Muscle of leg (tissue), 11 donors: ENCODE measurements around the gene BARX1. TPM values are rescaled to one million over a fixed set of nuclear protein-coding genes. Genes with fewer than 3 reads are reported as not detected.
"Not testable (repeated sequence)": the region's sequence is repeated elsewhere in the genome, so short reads cannot be mapped to it uniquely, and the experiment has no call there.

Source experiments
- DNase-seq: peaks from one replicate; pipeline ENCODE4 v3.0.0; 2013
- H3K27ac ChIP-seq: one replicate; pipeline ENCODE4 v1.5.1; 2013; ENCODE audit warnings: mild to moderate bottlenecking, low read length, control low read depth
- H3K27me3 ChIP-seq: one replicate; pipeline ENCODE4 v1.6.1; 2013; ENCODE audit warnings: low read length; ENCODE audit not compliant: control insufficient read depth, insufficient read depth
- H3K36me3 ChIP-seq: one replicate; pipeline ENCODE4 v1.6.1; 2013; ENCODE audit warnings: low read length; ENCODE audit not compliant: control insufficient read depth, insufficient read depth
- H3K4me1 ChIP-seq: one replicate; pipeline ENCODE4 v1.6.1; 2013; ENCODE audit warnings: low read length; ENCODE audit not compliant: control insufficient read depth, insufficient read depth
- H3K4me3 ChIP-seq: one replicate; pipeline ENCODE4 v1.5.1; 2013; ENCODE audit warnings: low read length, control low read depth
- H3K9me3 ChIP-seq: replicated peaks from 2 replicates; pipeline ENCODE4 v1.6.1; 2013; ENCODE audit warnings: low read depth, low read length; ENCODE audit not compliant: control insufficient read depth
- WGBS: methylation state at CpG from one replicate; pipeline ENCODE4 v1.1.5; 2013; ENCODE audit warnings: missing lambda C conversion rate; ENCODE audit not compliant: insufficient coverage; 5-methylcytosine and 5-hydroxymethylcytosine counted together
- polyA plus RNA-seq, 8 donors: library from polyadenylated mRNA; unstranded; fragments of 120-200 nt; gene quantifications; one replicate each; pipeline versions ENCODE4 v1.2.1 to v1.2.3, GENCODE V29; 2013; ENCODE audit warnings: inconsistent platforms in 1 of 8, low replicate concordance in 1 of 8; ENCODE audit not compliant: insufficient read length in 8 of 8, insufficient read depth in 1 of 8
- total RNA-seq: library from RNA; stranded (reverse); fragments of 120-200 nt; gene quantifications from one replicate; pipeline ENCODE4 v1.2.4, GENCODE V29; 2013

The BARX1 gene
- total and polyA plus RNA-seq, 9 donors = 0.09 to 0.19 (median 0.18) TPM; not detected in 6

GRCh38 chr9:93967020-93967803 is 12.1 kb upstream of the BARX1 start:
- H3K36me3 ChIP-seq = no peaks in the 10 kb centered on the region
- H3K4me3 ChIP-seq = no peak overlapping the region
- no peak for DNase-seq
- H3K4me1 ChIP-seq = peaks cover 19% of the 10 kb centered on the region
- no peaks in the 10 kb centered on the region for H3K9me3 ChIP-seq
- H3K27me3 ChIP-seq = peaks cover 11% of the 10 kb centered on the region
- no peak overlapping the region for H3K27ac ChIP-seq
- WGBS = 77% methylated on average over 6 of the region's 13 CpGs

GRCh38 chr9:93965830-93966577 is 10.8 kb upstream of the BARX1 start:
- WGBS = 82% methylated on average over 9 of the region's 11 CpGs
- Histone ChIP-seq H3K9me3 (no peaks in the 10 kb centered on the region), H3K4me1 (peaks cover 19% of the 10 kb centered on the region), H3K36me3 (no peaks in the 10 kb centered on the region), H3K27ac (no peak overlapping the region), H3K4me3 (no peak overlapping the region), H3K27me3 (peaks cover 21% of the 10 kb centered on the region)
- DNase-seq = no peak

- peaks cover 35% of the 10 kb centered on the region for H3K27me3 ChIP-seq
- no peaks in the 10 kb centered on the region for H3K9me3 ChIP-seq
- DNase-seq = no peak
- 86% methylated on average over 4 of the region's 4 CpGs for WGBS
- peaks cover 25% of the 10 kb centered on the region for H3K4me1 ChIP-seq
- H3K27ac ChIP-seq = no peak overlapping the region
- no peaks in the 10 kb centered on the region for H3K36me3 ChIP-seq
- H3K4me3 ChIP-seq = no peak overlapping the region
Measured at GRCh38 chr9:93964685-93965084, 9.5 kb upstream of the BARX1 start.

- no peak for DNase-seq
- Histone ChIP-seq H3K27ac (no peak overlapping the region), H3K4me1 (peaks cover 31% of the 10 kb centered on the region), H3K9me3 (no peaks in the 10 kb centered on the region), H3K27me3 (peaks cover 42% of the 10 kb centered on the region), H3K36me3 (no peaks in the 10 kb centered on the region), H3K4me3 (no peak overlapping the region)
- WGBS = 41% methylated on average over 8 of the region's 8 CpGs
Measured at GRCh38 chr9:93963969-93964368, 8.8 kb upstream of the BARX1 start.

GRCh38 chr9:93963489-93963888 is 8.3 kb upstream of the BARX1 start:
- H3K9me3 ChIP-seq, H3K4me3 ChIP-seq, H3K27ac ChIP-seq, H3K36me3 ChIP-seq, DNase-seq: not testable (repeated sequence)
- WGBS = 60% methylated on average over 1 of the region's 3 CpGs
- Histone ChIP-seq H3K27me3 (peaks cover 47% of the 10 kb centered on the region), H3K4me1 (peaks cover 32% of the 10 kb centered on the region)

GRCh38 chr9:93962561-93963440 is 7.6 kb upstream of the BARX1 start:
- Histone ChIP-seq H3K9me3 (no peaks in the 10 kb centered on the region), H3K27ac (no peak overlapping the region), H3K36me3 (no peaks in the 10 kb centered on the region), H3K4me1 (peaks cover 32% of the 10 kb centered on the region), H3K27me3 (peaks cover 53% of the 10 kb centered on the region), H3K4me3 (no peak overlapping the region)
- 36% methylated on average over 5 of the region's 22 CpGs for WGBS
- DNase-seq = peak; percentile 91

GRCh38 chr9:93962017-93962416 is 6.9 kb upstream of the BARX1 start:
- no peaks in the 10 kb centered on the region for H3K36me3 ChIP-seq
- H3K27me3 ChIP-seq = peaks cover 61% of the 10 kb centered on the region
- DNase-seq = no peak
- H3K4me3 ChIP-seq = no peak overlapping the region
- peaks cover 32% of the 10 kb centered on the region for H3K4me1 ChIP-seq
- WGBS = 33% methylated on average over 1 of the region's 1 CpG
- H3K27ac ChIP-seq = no peak overlapping the region
- H3K9me3 ChIP-seq = no peaks in the 10 kb centered on the region

- no peaks in the 10 kb centered on the region for H3K9me3 ChIP-seq
- H3K4me1 ChIP-seq = peaks cover 32% of the 10 kb centered on the region
- 15% methylated on average over 4 of the region's 11 CpGs for WGBS
- peaks cover 68% of the 10 kb centered on the region for H3K27me3 ChIP-seq
- H3K4me3 ChIP-seq = no peak overlapping the region
- no peak overlapping the region for H3K27ac ChIP-seq
- H3K36me3 ChIP-seq = no peaks in the 10 kb centered on the region
- DNase-seq = no peak
Measured at GRCh38 chr9:93960971-93961841, 6.1 kb upstream of the BARX1 start.

- Histone ChIP-seq H3K36me3 (no peaks in the 10 kb centered on the region), H3K27ac (no peak overlapping the region), H3K4me3 (no peak overlapping the region), H3K4me1 (peaks cover 40% of the 10 kb centered on the region), H3K27me3 (peaks cover 75% of the 10 kb centered on the region), H3K9me3 (no peaks in the 10 kb centered on the region)
- no peak for DNase-seq
- 6% methylated on average over 63 of the region's 63 CpGs for WGBS
Measured at GRCh38 chr9:93960221-93960970, 5.2 kb upstream of the BARX1 start.
